MM.1S (cell line): ENCODE results near the gene TMEM17.

Experiments
- DNase-seq: peaks from one replicate; pipeline ENCODE4 v3.0.0-alpha.2; 2015
- H2AFZ ChIP-seq: fragments of 300-600 bp; sonication (generic); 2 replicates; pipeline ENCODE4 v1.6.0; 2016; ENCODE audit warnings: antibody characterized with exemption, low read length
- H3F3A ChIP-seq: fragments of 300-600 bp; sonication (generic); 2 replicates; pipeline ENCODE4 v1.6.1; 2016; ENCODE audit warnings: mild to moderate bottlenecking, antibody characterized with exemption, low read length, moderate library complexity, mixed read lengths; ENCODE audit not compliant: insufficient read depth
- H3K27ac ChIP-seq: fragments of 300-600 bp; sonication (generic); 2 replicates; pipeline ENCODE4 v1.5.1; 2016; ENCODE audit warnings: mild to moderate bottlenecking, low read length
- H3K27me3 ChIP-seq: fragments of 300-600 bp; sonication (generic); replicated peaks from 2 replicates; pipeline ENCODE4 v1.6.0; 2016; ENCODE audit warnings: low read length; ENCODE audit not compliant: insufficient read depth
- H3K36me3 ChIP-seq: fragments of 300-600 bp; sonication (generic); replicated peaks from 2 replicates; pipeline ENCODE4 v1.6.1; 2016; ENCODE audit warnings: mild to moderate bottlenecking, low read length, mixed read lengths; ENCODE audit not compliant: insufficient read depth
- H3K4me1 ChIP-seq: fragments of 300-600 bp; sonication (generic); 2 replicates; pipeline ENCODE4 v1.6.1; 2016; ENCODE audit warnings: low read length, mixed read lengths
- H3K4me2 ChIP-seq: fragments of 300-600 bp; sonication (generic); 2 replicates; pipeline ENCODE4 v1.6.0; 2016; ENCODE audit warnings: low read depth, low read length
- H3K4me3 ChIP-seq: fragments of 300-600 bp; sonication (generic); 2 replicates; pipeline ENCODE4 v1.5.1; 2016; ENCODE audit warnings: low read length, mixed read lengths
- H3K79me2 ChIP-seq: fragments of 300-600 bp; sonication (generic); 2 replicates; pipeline ENCODE4 v1.6.1; 2016; ENCODE audit warnings: mixed run types, low read length, mixed read lengths
- H3K9ac ChIP-seq: fragments of 300-600 bp; sonication (generic); 2 replicates; pipeline ENCODE4 v1.6.1; 2016; ENCODE audit warnings: low read length, mixed read lengths
- H3K9me2 ChIP-seq: fragments of 300-600 bp; sonication (generic); replicated peaks from 2 replicates; pipeline ENCODE4 v1.6.1; 2016; ENCODE audit warnings: mild to moderate bottlenecking, low read length, mixed read lengths; ENCODE audit not compliant: insufficient read depth
- H3K9me3 ChIP-seq: fragments of 300-600 bp; sonication (generic); replicated peaks from 2 replicates; pipeline ENCODE4 v1.6.1; 2016; ENCODE audit warnings: mild to moderate bottlenecking, low read length, mixed read lengths; ENCODE audit not compliant: insufficient read depth
- H4K20me1 ChIP-seq: fragments of 300-600 bp; sonication (generic); 2 replicates; pipeline ENCODE4 v1.6.1; 2016; ENCODE audit warnings: mild to moderate bottlenecking, low read length, moderate library complexity, mixed read lengths; ENCODE audit not compliant: insufficient read depth
- CTCF ChIP-seq: fragments of 300-600 bp; sonication (generic); IDR thresholded peaks from 2 replicates; pipeline ENCODE4 v1.5.1; 2016; ENCODE audit warnings: antibody characterized with exemption, low read length, mixed read lengths
- EZH2 ChIP-seq: fragments of 300-600 bp; sonication (generic); optimal IDR thresholded peaks from 2 replicates; pipeline ENCODE3; 2017; ENCODE audit warnings: low read depth, mild to moderate bottlenecking, antibody characterized with exemption, low read length, mixed read lengths
- EZH2phosphoT487 ChIP-seq: fragments of 300-600 bp; sonication (generic); IDR thresholded peaks from 2 replicates; pipeline ENCODE4 v1.6.1; 2018; ENCODE audit warnings: antibody characterized with exemption, low read length

The TMEM17 gene

DNA sequence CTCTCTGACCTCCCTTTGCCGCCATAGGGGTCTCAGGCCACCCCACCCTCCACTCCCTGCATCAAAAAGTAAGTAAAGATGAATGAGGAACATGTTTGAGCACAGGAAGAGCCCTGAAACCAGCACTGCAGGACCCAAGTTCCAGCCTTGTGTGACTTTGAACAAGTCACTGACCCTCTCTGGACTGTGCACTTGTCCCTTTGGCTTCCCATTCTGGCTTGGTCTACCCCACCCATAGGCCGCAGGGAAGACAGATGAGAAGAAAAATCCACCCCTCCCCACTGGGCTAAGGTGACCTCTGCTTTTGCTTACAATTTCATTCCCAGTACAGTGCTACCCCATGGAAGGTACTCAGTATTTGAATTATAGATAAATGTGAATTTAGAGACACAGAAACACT lies 43.8 kb downstream of the TMEM17 start:
- H3K9me2 ChIP-seq = no peaks in the 10 kb centered on the region
- no peaks in the 10 kb centered on the region for H3K9me3 ChIP-seq
- no peak overlapping the region for H3K4me2 ChIP-seq
- H3K27ac ChIP-seq = no peak overlapping the region
- no peaks in the 10 kb centered on the region for H4K20me1 ChIP-seq
- peaks cover 1% of the 10 kb centered on the region for H3K4me1 ChIP-seq
- no peak overlapping the region for H2AFZ ChIP-seq
- no peak overlapping the region for H3K4me3 ChIP-seq
- DNase-seq = no peak
- H3K79me2 ChIP-seq = no peaks in the 10 kb centered on the region
- H3K36me3 ChIP-seq = no peaks in the 10 kb centered on the region
- H3K27me3 ChIP-seq = no peaks in the 10 kb centered on the region
- TF ChIP-seq EZH2phosphoT487 = no peak
- no peak for TF ChIP-seq EZH2
- TF ChIP-seq CTCF = no peak
- H3K9ac ChIP-seq = no peak overlapping the region
- H3F3A ChIP-seq = no peaks in the 10 kb centered on the region

DNA sequence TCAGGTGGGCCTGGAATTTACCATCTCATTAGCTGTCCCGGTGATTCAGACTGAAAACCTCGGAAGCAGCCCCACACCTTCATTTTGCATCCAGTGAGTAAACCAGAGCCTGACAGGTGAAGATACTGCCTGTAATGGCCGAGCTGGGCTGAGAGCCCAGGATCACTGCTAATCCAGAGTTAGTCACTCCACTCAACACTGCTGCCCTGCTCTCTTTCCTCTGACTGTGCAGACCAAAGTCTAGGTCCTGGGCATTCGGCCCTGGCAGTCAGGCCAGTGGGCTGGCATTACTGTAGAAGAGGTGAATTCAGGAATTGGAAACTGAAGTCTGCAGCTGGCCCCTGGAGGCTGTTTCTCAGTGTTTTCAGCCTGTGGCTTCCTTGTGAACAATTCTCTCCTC lies 44.3 kb downstream of the TMEM17 start:
- H3K9me3 ChIP-seq = no peaks in the 10 kb centered on the region
- H3K4me3 ChIP-seq = no peak overlapping the region
- H3F3A ChIP-seq = no peaks in the 10 kb centered on the region
- H3K36me3 ChIP-seq = no peaks in the 10 kb centered on the region
- H3K9ac ChIP-seq = no peak overlapping the region
- DNase-seq = no peak
- H3K27ac ChIP-seq = no peak overlapping the region
- no peaks in the 10 kb centered on the region for H3K79me2 ChIP-seq
- no peak overlapping the region for H3K4me2 ChIP-seq
- no peaks in the 10 kb centered on the region for H3K27me3 ChIP-seq
- H3K9me2 ChIP-seq = no peaks in the 10 kb centered on the region
- no peak for TF ChIP-seq CTCF
- TF ChIP-seq EZH2phosphoT487 = no peak
- no peak for TF ChIP-seq EZH2
- H4K20me1 ChIP-seq = no peaks in the 10 kb centered on the region
- H3K4me1 ChIP-seq = no peaks in the 10 kb centered on the region
- H2AFZ ChIP-seq = no peak overlapping the region

DNA sequence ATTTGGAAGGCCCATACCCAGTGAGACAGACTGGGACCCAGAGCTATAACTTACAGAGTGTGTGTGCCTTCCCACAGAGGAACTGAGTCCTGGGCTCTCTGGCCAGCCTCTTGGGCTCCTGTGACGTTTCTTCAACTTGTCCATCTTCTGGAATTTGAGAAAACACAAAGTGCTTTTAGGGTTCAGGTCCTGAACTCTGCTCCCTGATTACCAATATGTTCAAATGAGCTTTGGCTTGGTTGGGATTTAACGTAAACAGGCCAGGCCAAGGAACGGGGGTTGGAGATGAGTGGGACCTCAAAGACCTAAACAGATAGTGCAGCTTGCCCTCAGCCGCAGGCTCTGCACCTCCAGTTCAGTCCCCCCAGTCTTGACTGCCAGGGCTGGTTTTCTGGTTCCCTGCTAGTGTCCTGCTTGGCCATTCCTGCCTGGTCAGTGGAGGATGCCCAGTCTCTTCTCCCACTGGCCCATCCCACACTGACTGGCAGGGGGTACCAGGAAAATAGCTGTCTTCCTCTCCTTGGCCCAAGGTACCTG lies 44.9 kb downstream of the TMEM17 start:
- no peak overlapping the region for H3K4me2 ChIP-seq
- DNase-seq = no peak
- H3F3A ChIP-seq = no peaks in the 10 kb centered on the region
- no peaks in the 10 kb centered on the region for H3K9me3 ChIP-seq
- no peaks in the 10 kb centered on the region for H3K79me2 ChIP-seq
- peaks cover 4% of the 10 kb centered on the region; the same call in 1 of the 2 replicates for H3K4me1 ChIP-seq
- H3K9ac ChIP-seq = no peak overlapping the region
- H3K9me2 ChIP-seq = no peaks in the 10 kb centered on the region
- no peak overlapping the region for H2AFZ ChIP-seq
- no peaks in the 10 kb centered on the region for H3K27me3 ChIP-seq
- no peaks in the 10 kb centered on the region for H3K36me3 ChIP-seq
- no peak overlapping the region for H3K27ac ChIP-seq
- no peak overlapping the region for H3K4me3 ChIP-seq
- TF ChIP-seq EZH2phosphoT487 = no peak
- TF ChIP-seq EZH2 = no peak
- TF ChIP-seq CTCF = no peak
- H4K20me1 ChIP-seq = no peaks in the 10 kb centered on the region
